ENCODE measurements around the gene SLFN12L. TPM values are rescaled to one million over a fixed set of nuclear protein-coding genes. Genes with fewer than 3 reads are reported as not detected.

The SLFN12L gene
- total and polyA plus RNA-seq, 9 of the 15 experiments (the other 6 are each of a cell fraction or from before 2014, with no cell fraction given): 0.04 to 0.31 (median 0.08) TPM; not detected in 3

GRCh38 chr17:35578197-35578928 lies 40.9 kb upstream of the SLFN12L start, which contains the start of gene PEX12 (continued):
- no peak for TF ChIP-seq THRAP3 (IDR thresholded peaks at IDR 0.05; ENCODE audit: borderline replicate concordance)
- peak; percentile 59 for TF ChIP-seq HNRNPLL (IDR thresholded peaks at IDR 0.05; ENCODE audit: low read depth, low read length, poor library complexity, severe bottlenecking)
- peak; percentile 87 for TF ChIP-seq ETS1 (conservative IDR thresholded peaks at IDR 0.05; ENCODE audit: control insufficient read depth, low read depth, low read length)
- peak; percentile 90 for TF ChIP-seq CXXC5 (CRISPR knock-in tag; IDR thresholded peaks at IDR 0.05)
- peak; percentile 98 for TF ChIP-seq EP400 (IDR thresholded peaks at IDR 0.05)
- no peak; a peak in 1 of 3 replicates for TF ChIP-seq CBX3 (IDR thresholded peaks at IDR 0.05; ENCODE audit: borderline replicate concordance in 1 of 2, low read length in 2 of 2)
- peak; percentile 54 for TF ChIP-seq RBBP5 (IDR thresholded peaks at IDR 0.05; ENCODE audit: borderline replicate concordance, insufficient read depth, low read length, poor library complexity, severe bottlenecking)
- TF ChIP-seq HEY1 (CRISPR knock-in tag; IDR thresholded peaks at IDR 0.05; ENCODE audit: borderline replicate concordance): no peak
- no peak for TF ChIP-seq NCOA2 (IDR thresholded peaks at IDR 0.05; ENCODE audit: partially characterized antibody in 2 of 2)
- TF ChIP-seq BRD4 (IDR thresholded peaks at IDR 0.05): no peak; the same call in 1 of the 2 replicates
- no peak for TF ChIP-seq ZNF165 (CRISPR knock-in tag; IDR thresholded peaks at IDR 0.05; ENCODE audit: borderline replicate concordance)
- TF ChIP-seq MEIS2 (IDR thresholded peaks at IDR 0.05; ENCODE audit: partially characterized antibody): no peak
- 0 out of 2 replicates have a peak, but pooled peaks have one; percentile 18 for TF ChIP-seq SMAD4 (CRISPR knock-in tag; conservative IDR thresholded peaks at IDR 0.05)
- TF ChIP-seq ZNF583 (CRISPR knock-in tag; IDR thresholded peaks at IDR 0.05): peak; percentile 8; the same call in 1 of the 2 replicates
- peak; percentile 53 to 60 for TF ChIP-seq E2F6 (IDR thresholded peaks at IDR 0.05; ENCODE audit: borderline replicate concordance in 1 of 2, extremely low read depth in 1 of 2, insufficient read depth in 1 of 2, insufficient read length in 1 of 2, low read depth in 1 of 2, low read length in 1 of 2, poor library complexity in 1 of 2, severe bottlenecking in 1 of 2)
- no peak for TF ChIP-seq ZFP36 (IDR thresholded peaks at IDR 0.05; ENCODE audit: low read depth, low read length, partially characterized antibody)
- no peak for TF ChIP-seq TSHZ1 (CRISPR knock-in tag; IDR thresholded peaks at IDR 0.05)
- TF ChIP-seq THAP12 (CRISPR knock-in tag; IDR thresholded peaks at IDR 0.05): peak; percentile 59; the same call in 1 of the 2 replicates

Data from K562 (cell line).